Transverse colon (tissue), 4 donors: ENCODE data around the gene GOT1. TPM values are rescaled to one million over a fixed set of nuclear protein-coding genes. Genes with fewer than 3 reads are reported as not detected.

ENCODE experiments used
- DNase-seq: peaks from one replicate; pipeline ENCODE4 v3.0.0-alpha.2; 2019
- H3K27ac ChIP-seq, 4 donors: fragments of 200-600 bp; sonication (generic); 2 replicates each; pipeline ENCODE4 v1.5.1; 2016 to 2018; ENCODE audit warnings: inconsistent platforms in 4 of 4
- H3K27me3 ChIP-seq: fragments of 200-600 bp; sonication (generic); 2 replicates; pipeline ENCODE4 v1.5.1; 2017; ENCODE audit warnings: inconsistent platforms
- H3K36me3 ChIP-seq, 4 donors: fragments of 200-600 bp; sonication (generic); 2 replicates each; pipeline ENCODE4 v1.5.1; 2017 to 2019; ENCODE audit warnings: inconsistent platforms in 4 of 4
- H3K4me1 ChIP-seq, 4 donors: fragments of 200-600 bp; sonication (generic); 2 replicates each; pipeline ENCODE4 v1.5.1; 2017 to 2020; ENCODE audit warnings: inconsistent platforms in 4 of 4
- H3K4me3 ChIP-seq, 4 donors: fragments of 200-600 bp; sonication (generic); 1 replicate in 1 of 4; 2 replicates in 3 of 4; pipeline versions ENCODE4 v1.5.1 to v1.6.1; 2017 to 2019; ENCODE audit warnings: inconsistent platforms in 4 of 4
- H3K9me3 ChIP-seq, 2 donors: fragments of 200-600 bp; sonication (generic); 2 replicates each; pipeline ENCODE4 v1.5.1; 2017 to 2019; ENCODE audit warnings: inconsistent platforms in 2 of 2
- EP300 ChIP-seq: sonication (generic); formaldehyde crosslinking; IDR thresholded peaks from one replicate; pipeline ENCODE4 v1.6.1; 2017; ENCODE audit warnings: antibody characterized with exemption, low read depth
- POLR2A ChIP-seq: fragments of 450-650 bp; IDR thresholded peaks from one replicate; pipeline ENCODE4 v1.6.1; 2016; ENCODE audit warnings: antibody characterized with exemption, mild to moderate bottlenecking, moderate library complexity
- POLR2AphosphoS5 ChIP-seq, 3 donors: sonication (generic); formaldehyde crosslinking; IDR thresholded peaks; one replicate each; pipeline ENCODE4 v1.6.1; 2016; ENCODE audit warnings: antibody characterized with exemption in 3 of 3
- WGBS, 2 donors: methylation state at CpG; one replicate each; pipeline ENCODE4 v1.1.5; 2018; ENCODE audit warnings: low coverage in 1 of 2; 5-methylcytosine and 5-hydroxymethylcytosine counted together
- in situ Hi-C, 4 donors: fragments of 200-750 bp; cut with MboI; loops; one replicate each; pipeline versions ENCODE4 v1.15.0 to v1.15.1; 2017; ENCODE audit warnings: low sequenced_read_pairs in 3 of 4, low pct_ligation_motif_present in 1 of 4, low pct_unique_long_range_greater_than_20kb in 1 of 4
- intact Hi-C: fragments of 100-400 bp; cut with DNase I; formaldehyde crosslinking; loops from one replicate; pipeline ENCODE4 v1.15.1; 2023; ENCODE audit warnings: low total_unique reads
- total RNA-seq, 4 donors: library from RNA; depleted of rRNA; stranded (reverse); fragments of >200 nt; gene quantifications; one replicate each; pipeline ENCODE4 v1.1.0, GENCODE V29; 2016
- TF ChIP-seq, protein P1 (sequence below), 5 experiments: fragments of 200-600 bp in 3 of 5; fragments of 450-650 bp in 2 of 5; sonication (generic) in 3 of 5; IDR thresholded peaks; 1 replicate in 2 of 5; 2 replicates in 3 of 5; pipeline ENCODE4 v1.5.1; 2016 to 2017; ENCODE audit warnings: antibody characterized with exemption in 5 of 5, inconsistent platforms in 3 of 5, mild to moderate bottlenecking in 2 of 5, moderate library complexity in 1 of 5

The GOT1 gene
- total RNA-seq, 4 donors from 2014 or later = 54.5 to 94.3 (median 82.3) TPM

- Histone ChIP-seq H3K4me1 (no peaks in the 10 kb centered on the region), H3K9me3 (no peaks in the 10 kb centered on the region), H3K36me3 (no peaks in the 10 kb centered on the region), H3K27ac (no peak overlapping the region), H3K4me3 (no peak overlapping the region), H3K27me3 (peaks cover 2% of the 10 kb centered on the region)
- DNase-seq = no peak
- in situ Hi-C loops (no loop called here), intact Hi-C loops (no loop called here)
- WGBS, 2 donors = 59 to 100% methylated on average over 1 of the region's 1 CpG
- TF ChIP-seq EP300 (no peak), POLR2A (no peak), POLR2AphosphoS5 (IDR thresholded peaks at IDR 0.05) (no peak)
- TF ChIP-seq, protein P1, sequence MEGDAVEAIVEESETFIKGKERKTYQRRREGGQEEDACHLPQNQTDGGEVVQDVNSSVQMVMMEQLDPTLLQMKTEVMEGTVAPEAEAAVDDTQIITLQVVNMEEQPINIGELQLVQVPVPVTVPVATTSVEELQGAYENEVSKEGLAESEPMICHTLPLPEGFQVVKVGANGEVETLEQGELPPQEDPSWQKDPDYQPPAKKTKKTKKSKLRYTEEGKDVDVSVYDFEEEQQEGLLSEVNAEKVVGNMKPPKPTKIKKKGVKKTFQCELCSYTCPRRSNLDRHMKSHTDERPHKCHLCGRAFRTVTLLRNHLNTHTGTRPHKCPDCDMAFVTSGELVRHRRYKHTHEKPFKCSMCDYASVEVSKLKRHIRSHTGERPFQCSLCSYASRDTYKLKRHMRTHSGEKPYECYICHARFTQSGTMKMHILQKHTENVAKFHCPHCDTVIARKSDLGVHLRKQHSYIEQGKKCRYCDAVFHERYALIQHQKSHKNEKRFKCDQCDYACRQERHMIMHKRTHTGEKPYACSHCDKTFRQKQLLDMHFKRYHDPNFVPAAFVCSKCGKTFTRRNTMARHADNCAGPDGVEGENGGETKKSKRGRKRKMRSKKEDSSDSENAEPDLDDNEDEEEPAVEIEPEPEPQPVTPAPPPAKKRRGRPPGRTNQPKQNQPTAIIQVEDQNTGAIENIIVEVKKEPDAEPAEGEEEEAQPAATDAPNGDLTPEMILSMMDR (IDR thresholded peaks at IDR 0.05) = no peak
Measured at GRCh38 chr10:99365736-99366135, 64.7 kb downstream of the GOT1 start.

GRCh38 chr10:99365311-99365710 is 65.1 kb downstream of the GOT1 start:
- no peaks in the 10 kb centered on the region for H3K4me1 ChIP-seq
- H3K4me3 ChIP-seq = no peak overlapping the region
- no peaks in the 10 kb centered on the region for H3K9me3 ChIP-seq
- H3K27ac ChIP-seq = no peak overlapping the region
- intact Hi-C loops (no loop called here), in situ Hi-C loops (no loop called here)
- no peak for TF ChIP-seq POLR2A
- TF ChIP-seq, protein P1 (IDR thresholded peaks at IDR 0.05) = no peak
- no peak for TF ChIP-seq EP300
- no peak for TF ChIP-seq POLR2AphosphoS5 (IDR thresholded peaks at IDR 0.05)
- DNase-seq = no peak
- peaks cover 2% of the 10 kb centered on the region for H3K27me3 ChIP-seq
- H3K36me3 ChIP-seq = no peaks in the 10 kb centered on the region
- WGBS, 2 donors = 38 to 60% methylated on average over 1 of the region's 1 CpG

- DNase-seq = no peak
- Histone ChIP-seq H3K4me3 (no peak overlapping the region), H3K36me3 (no peaks in the 10 kb centered on the region), H3K9me3 (no peaks in the 10 kb centered on the region), H3K27ac (no peak overlapping the region), H3K27me3 (no peaks in the 10 kb centered on the region), H3K4me1 (no peaks in the 10 kb centered on the region)
- intact Hi-C loops = no loop called here
- 83 to 92% methylated on average over 4 of the region's 4 CpGs for WGBS, 2 donors
- in situ Hi-C loops = no loop called here
- TF ChIP-seq POLR2A (no peak), POLR2AphosphoS5 (IDR thresholded peaks at IDR 0.05) (no peak), EP300 (no peak)
- TF ChIP-seq, protein P1 (IDR thresholded peaks at IDR 0.05) = no peak
Measured at GRCh38 chr10:99364125-99364524, 66.3 kb downstream of the GOT1 start.

- no peak overlapping the region for H3K27ac ChIP-seq
- H3K4me1 ChIP-seq = no peaks in the 10 kb centered on the region
- WGBS, 2 donors = 60 to 75% methylated on average over 2 to 5 of the region's 5 CpGs
- intact Hi-C loops (no loop called here), in situ Hi-C loops (no loop called here)
- TF ChIP-seq POLR2AphosphoS5 (IDR thresholded peaks at IDR 0.05) (no peak), EP300 (no peak)
- no peak for DNase-seq
- H3K4me3 ChIP-seq = no peak overlapping the region
- no peaks in the 10 kb centered on the region for H3K36me3 ChIP-seq
- H3K9me3 ChIP-seq = no peaks in the 10 kb centered on the region
- no peaks in the 10 kb centered on the region for H3K27me3 ChIP-seq
Measured at GRCh38 chr10:99360934-99361333, 69.5 kb downstream of the GOT1 start.

DNA sequence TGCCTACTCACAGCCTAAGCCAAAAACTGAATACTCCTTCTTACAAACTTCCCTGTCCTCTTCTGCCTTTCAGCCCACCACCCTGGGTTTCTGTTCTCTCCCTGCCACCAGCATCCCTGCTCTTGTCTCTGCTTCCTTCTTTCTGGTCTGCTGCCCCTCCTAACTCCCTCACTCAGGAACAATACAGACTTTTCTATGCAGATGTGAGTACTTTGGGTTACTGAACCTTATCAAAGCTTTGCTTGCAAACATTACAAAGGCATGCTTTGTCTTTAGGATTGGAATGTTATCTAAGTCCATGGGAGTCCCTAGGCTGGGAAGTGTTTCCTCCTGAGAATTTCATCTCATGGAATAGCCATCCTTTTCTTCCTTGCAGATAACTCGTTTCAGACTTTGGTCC is 72.3 kb downstream of the GOT1 start:
- Histone ChIP-seq H3K27ac (no peak overlapping the region), H3K4me3 (no peak overlapping the region), H3K4me1 (no peaks in the 10 kb centered on the region), H3K36me3 (no peaks in the 10 kb centered on the region), H3K27me3 (peaks cover 9% of the 10 kb centered on the region), H3K9me3 (no peaks in the 10 kb centered on the region)
- no peak for DNase-seq
- in situ Hi-C loops = no loop called here
- TF ChIP-seq, protein P1 (IDR thresholded peaks at IDR 0.05) = no peak
- no peak for TF ChIP-seq POLR2A
- no peak for TF ChIP-seq POLR2AphosphoS5 (IDR thresholded peaks at IDR 0.05)
- TF ChIP-seq EP300 = no peak
- 43% methylated on average over 1 of the region's 1 CpG; no CpG with 5 or more reads in 1 of the 2 donors for whole genome bisulfite sequencing, 2 donors
- intact Hi-C loops = no loop called here
